Measurements from ENCODE around the gene RAD51AP2. TPM values are rescaled to one million over a fixed set of nuclear protein-coding genes. Genes with fewer than 3 reads are reported as not detected.
"Not testable (repeated sequence)": the region's sequence is repeated elsewhere in the genome, so short reads cannot be mapped to it uniquely, and the experiment has no call there.

Gene RAD51AP2
- total RNA-seq, 1 donor from 2014 or later: 0.16 TPM

DNA sequence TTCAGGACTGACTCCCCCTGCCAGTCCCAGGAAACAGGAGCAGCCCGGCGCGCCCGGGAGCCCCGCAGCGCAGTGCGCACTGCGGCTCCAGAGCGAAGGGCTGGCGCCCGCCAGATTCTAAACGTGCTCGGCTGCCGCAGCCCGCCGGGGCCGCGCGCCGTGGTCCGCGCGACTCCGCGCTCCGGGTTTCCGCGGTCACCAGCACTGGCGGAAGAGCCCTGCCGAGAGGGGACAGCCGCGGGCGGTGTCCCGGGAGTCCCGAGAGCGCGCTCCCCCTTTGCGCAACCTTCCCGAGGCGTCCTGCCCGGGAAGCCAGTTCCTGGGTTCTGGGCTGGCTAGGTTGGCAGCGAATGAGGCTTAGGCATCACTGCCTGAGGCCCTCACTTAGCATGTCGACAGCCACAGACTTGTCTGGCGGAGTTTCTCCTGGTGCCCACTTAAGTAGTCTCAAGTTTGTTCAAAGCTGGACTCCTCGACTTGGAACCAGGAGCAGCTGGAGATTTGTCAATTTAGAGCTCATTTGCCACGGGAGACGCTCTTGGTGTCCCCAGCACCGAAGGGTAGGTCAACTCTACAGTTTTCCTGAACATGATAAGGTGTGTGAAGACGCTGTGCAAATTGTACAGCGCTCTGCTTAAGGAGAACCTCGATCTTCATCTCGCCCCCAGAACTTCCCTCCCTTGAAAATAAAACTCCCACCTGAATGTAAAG, 20.8 kb upstream of the RAD51AP2 start:
- peak; percentile 79 for DNase-seq
- intact Hi-C loops (cut with DNase I): no loop called here
- peak; percentile 89 for ATAC-seq (ENCODE audit: poor library complexity)

DNA sequence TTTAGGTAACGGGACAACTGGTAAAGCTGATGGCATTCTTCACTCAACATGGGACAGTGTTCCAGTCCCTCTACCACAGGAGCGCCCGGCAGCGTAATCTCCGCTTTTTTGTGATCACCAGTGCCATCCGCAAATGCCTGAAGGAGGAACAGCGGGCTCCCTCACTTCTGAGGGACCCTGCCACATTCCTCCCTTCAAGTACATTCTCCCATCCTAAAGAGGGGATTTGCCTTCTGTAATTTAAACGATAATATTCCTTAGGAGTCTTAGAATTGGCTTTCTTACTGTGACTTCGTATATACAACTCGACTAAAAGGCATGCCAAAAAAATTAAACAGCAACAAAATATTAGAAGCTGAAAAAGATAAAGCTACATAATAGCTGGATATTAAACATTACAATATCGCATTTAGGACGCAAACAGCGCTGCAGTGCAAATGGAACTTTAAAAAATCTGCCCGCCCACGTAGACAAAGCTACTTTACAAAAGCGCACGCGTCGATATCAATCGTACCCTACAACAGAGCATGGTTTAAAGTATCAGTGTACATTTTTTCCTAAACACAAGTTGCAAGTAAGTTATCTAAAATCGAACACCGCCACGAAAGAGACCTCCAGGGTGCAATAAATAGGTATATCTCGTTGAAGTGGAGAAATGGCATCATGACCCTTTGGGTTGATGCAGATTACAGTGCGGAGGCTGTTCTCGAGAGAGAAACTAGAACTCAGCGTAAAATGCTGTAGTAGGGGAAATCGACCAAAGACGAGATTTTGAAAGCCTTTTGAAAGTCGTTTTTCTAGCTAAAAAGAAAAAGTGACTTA, 20.0 kb upstream of the RAD51AP2 start:
- DNase-seq (no peak), ATAC-seq (ENCODE audit: poor library complexity) (peak; percentile 14)
- intact Hi-C loops (cut with DNase I): no loop called here

GRCh38 chr2:17536416-17536815, 18.2 kb upstream of the RAD51AP2 start:
- no peak for DNase-seq
- ATAC-seq (ENCODE audit: poor library complexity): no peak
- intact Hi-C loops (cut with DNase I): no loop called here

DNA sequence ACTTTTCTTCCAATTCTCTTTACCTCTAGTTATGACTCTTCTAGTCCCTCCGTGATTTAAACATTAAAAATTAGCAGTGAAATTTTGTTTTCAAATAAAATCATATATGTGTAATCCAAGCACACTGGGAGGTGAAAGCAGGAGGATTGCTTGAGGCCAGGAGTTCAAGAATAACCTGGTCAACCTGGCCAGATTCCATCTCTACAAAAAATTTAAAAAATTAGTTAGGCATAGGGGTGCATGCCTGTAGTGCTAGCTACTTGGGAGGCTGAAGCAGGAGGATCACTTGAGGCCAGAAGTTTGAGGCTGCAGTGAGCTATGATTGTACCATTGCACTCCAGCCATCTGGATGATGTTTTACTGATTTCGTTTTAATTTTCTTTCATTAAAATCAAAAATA, 15.3 kb upstream of the RAD51AP2 start:
- ATAC-seq (ENCODE audit: poor library complexity) (no peak), DNase-seq (no peak)
- intact Hi-C loops (cut with DNase I): no loop called here

GRCh38 chr2:17529771-17530170, 11.5 kb upstream of the RAD51AP2 start:
- intact Hi-C loops (cut with DNase I): no loop called here
- no peak for ATAC-seq (ENCODE audit: poor library complexity)
- DNase-seq: no peak

- ATAC-seq (ENCODE audit: poor library complexity): no peak
- DNase-seq: no peak
- intact Hi-C loops (cut with DNase I): no loop called here
These were observed 4.1 kb upstream of the RAD51AP2 start for GRCh38 chr2:17522303-17522702.

DNA sequence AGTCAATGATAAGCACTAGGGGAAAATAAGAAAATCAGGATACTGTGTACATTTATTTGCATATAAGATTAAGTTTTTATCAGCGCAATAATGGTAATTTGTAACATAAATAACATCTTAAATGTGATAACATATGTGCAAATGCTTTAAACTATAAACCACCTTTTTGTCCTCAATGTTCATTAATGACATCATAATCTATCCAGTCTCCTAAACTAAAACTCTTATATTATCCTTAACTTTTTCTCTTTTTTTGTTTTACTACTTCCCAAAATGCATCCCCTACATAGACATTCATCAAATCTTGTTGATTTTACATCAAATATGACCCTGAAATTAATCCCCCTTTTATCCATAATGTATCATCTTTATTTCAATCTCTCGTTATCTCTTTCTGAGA, 3.4 kb upstream of the RAD51AP2 start:
- ATAC-seq (ENCODE audit: poor library complexity) (no peak), DNase-seq (no peak)
- intact Hi-C loops (cut with DNase I): no loop called here

- intact Hi-C loops (cut with DNase I): no loop called here
- DNase-seq (no peak), ATAC-seq (ENCODE audit: poor library complexity) (no peak)
These were observed 2.5 kb upstream of the RAD51AP2 start for GRCh38 chr2:17520761-17521160.

DNA sequence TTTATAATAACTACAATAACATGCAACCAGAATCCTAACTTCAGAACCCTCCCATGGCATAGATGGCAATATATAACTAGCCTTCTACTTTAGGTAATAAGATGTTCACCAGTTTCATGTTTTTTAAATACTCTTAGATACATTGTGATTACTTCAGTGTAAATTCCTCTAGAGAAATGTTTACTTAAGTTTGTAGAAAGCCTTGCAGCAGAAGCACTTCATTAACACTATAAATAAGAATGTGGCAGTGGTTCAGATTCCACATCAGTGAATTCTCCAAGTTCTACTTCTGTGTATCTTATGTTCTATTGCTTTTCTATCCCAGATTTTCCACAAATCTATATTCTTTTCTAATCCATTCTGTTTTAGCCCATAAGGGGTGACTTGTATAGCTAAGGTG, 1.2 kb upstream of the RAD51AP2 start:
- intact Hi-C loops (cut with DNase I): no loop called here
- no peak for ATAC-seq (ENCODE audit: poor library complexity)
- DNase-seq: no peak

DNA sequence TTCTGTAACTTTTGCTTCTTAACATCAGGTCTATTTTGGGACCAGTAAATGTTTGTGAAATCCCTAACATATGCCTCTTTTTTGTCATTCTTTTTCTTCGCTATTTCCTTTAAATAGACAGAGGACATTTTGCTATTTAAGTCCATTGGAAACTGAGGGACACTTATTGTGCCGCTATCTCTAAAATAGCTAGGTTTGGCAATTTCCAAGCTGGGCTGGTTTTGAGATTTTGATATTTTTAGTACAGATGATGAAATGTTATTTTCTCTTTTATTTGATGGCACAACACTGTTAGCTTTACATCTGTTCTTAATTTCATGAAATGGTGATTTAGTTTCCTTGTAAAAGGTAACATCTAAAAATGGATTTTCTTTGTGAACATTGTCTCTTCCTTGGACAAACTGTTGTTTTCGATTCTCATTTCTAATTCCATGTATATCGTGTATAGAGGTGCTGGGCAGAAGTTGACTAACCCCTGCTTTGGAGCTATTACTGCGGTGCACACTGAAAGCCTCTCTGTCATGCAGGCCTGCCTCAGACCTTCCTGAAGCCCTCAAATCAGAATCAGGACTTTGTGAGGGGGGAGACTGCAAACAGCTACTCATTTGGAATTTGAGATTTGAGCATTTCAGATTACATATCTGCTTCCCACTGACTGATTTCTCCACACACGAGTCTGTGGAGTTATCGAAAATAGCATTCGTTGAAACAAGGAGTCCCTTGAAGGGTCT, 594 bp downstream of the RAD51AP2 start:
- intact Hi-C loops (cut with DNase I): no loop called here
- DNase-seq: no peak
- peak; percentile 57 for ATAC-seq (ENCODE audit: poor library complexity)

- ATAC-seq (ENCODE audit: poor library complexity) (no peak), DNase-seq (no peak)
- intact Hi-C loops (cut with DNase I): no loop called here
These were observed 2.6 kb downstream of the RAD51AP2 start for GRCh38 chr2:17515652-17516051.

- intact Hi-C loops (cut with DNase I): no loop called here
- DNase-seq (no peak), ATAC-seq (ENCODE audit: poor library complexity) (no peak)
These were observed 11.3 kb downstream of the RAD51AP2 start for GRCh38 chr2:17506736-17507616.

- no peak for DNase-seq
- ATAC-seq (ENCODE audit: poor library complexity): no peak
- intact Hi-C loops (cut with DNase I): no loop called here
These were observed 20.5 kb downstream of the RAD51AP2 start for GRCh38 chr2:17497718-17498117.

- DNase-seq (no peak), ATAC-seq (ENCODE audit: poor library complexity) (no peak)
- intact Hi-C loops (cut with DNase I): no loop called here
These were observed 22.6 kb downstream of the RAD51AP2 start for GRCh38 chr2:17495590-17495989.

- ATAC-seq (ENCODE audit: poor library complexity); intact Hi-C loops (cut with DNase I); DNase-seq: not testable (repeated sequence)
These were observed 28.1 kb downstream of the RAD51AP2 start for GRCh38 chr2:17490165-17490564.

DNA sequence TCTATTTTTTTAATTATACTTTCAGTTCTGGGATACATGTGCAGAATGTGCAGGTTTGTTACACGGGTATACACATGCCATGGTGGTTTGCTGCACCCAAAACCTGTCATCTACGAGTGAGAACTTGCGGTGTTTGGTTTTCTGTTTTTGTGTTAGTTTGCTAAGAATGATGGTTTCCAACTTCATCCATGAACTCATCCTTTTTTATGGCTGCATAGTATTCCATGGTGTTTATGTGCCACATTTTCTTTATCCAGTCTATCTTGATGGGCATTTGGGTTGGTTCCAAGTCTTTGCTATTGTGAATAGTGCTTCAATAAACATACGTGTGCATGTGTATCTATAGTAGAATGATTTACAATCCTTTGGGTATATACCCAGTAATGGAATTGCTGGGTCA, 29.6 kb downstream of the RAD51AP2 start:
- intact Hi-C loops (cut with DNase I); ATAC-seq (ENCODE audit: poor library complexity); DNase-seq: not testable (repeated sequence)

- intact Hi-C loops (cut with DNase I): no loop called here
These were observed 34.7 kb downstream of the RAD51AP2 start for GRCh38 chr2:17483496-17483895.

DNA sequence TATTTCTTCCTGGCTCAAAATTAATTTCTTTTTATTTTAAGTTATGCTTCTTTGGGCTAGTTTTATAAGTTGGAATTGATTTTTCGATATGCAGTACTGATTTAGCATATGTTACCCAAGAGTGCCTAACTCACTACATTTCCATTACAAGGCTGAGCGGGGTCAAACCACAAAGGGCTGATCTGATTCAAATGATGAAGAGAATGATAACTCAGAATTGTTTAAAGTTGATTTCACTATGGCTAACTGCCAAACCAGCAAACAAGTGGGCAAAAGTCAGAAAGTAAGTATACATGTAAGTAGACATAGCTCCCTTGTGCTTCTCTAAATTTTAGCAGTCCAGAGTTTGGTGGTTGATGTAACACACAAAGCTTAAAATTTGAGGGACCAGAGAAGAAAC, 35.6 kb downstream of the RAD51AP2 start:
- intact Hi-C loops (cut with DNase I): no loop called here
- ATAC-seq (ENCODE audit: poor library complexity): no peak
- no peak for DNase-seq

More at GRCh38 chr2:17483496-17483895, 34.7 kb downstream of the RAD51AP2 start:
- DNase-seq (no peak), ATAC-seq (ENCODE audit: poor library complexity) (no peak)
